ENCODE results near the gene ASF1B. TPM values are rescaled to one million over a fixed set of nuclear protein-coding genes. Genes with fewer than 3 reads are reported as not detected.

Gene ASF1B
- total and polyA plus RNA-seq, 5 donors from 2014 or later: 4.6 to 10.1 (median 8.6) TPM

DNA sequence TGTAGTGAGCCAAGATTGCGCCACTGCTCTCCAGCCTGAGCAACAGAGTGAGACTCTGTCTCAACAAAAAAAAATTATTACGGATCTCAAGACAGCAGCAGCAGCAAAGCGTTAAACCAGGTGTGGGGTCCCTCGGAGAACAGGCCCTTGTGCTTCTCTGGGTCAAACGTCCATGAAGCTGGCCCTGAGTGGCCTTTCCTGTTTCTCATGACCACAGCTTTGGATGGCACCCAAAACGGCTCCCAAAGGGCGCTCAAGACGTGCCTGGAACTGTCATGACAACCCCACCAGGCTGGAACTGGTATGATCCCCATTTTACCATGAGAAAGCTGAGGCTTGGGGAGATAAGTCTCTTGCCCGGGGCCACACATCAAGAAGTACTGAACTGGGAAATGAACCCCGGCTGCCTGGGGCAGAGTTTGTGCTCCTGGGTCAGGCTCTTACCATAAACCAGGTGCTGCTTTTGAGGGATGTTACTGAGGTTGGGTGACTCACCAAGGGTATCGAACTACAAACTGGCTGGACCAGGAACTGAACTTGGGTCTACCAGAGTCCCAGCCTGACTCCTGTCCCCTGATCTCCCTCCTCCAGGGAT is 34.2 kb downstream of the ASF1B start:
- H3K27me3 Mint-ChIP-seq: no peaks in the 10 kb centered on the region
- no peak overlapping the region for H3K27ac Mint-ChIP-seq
- H3K36me3 Mint-ChIP-seq: peaks cover 10% of the 10 kb centered on the region

DNA sequence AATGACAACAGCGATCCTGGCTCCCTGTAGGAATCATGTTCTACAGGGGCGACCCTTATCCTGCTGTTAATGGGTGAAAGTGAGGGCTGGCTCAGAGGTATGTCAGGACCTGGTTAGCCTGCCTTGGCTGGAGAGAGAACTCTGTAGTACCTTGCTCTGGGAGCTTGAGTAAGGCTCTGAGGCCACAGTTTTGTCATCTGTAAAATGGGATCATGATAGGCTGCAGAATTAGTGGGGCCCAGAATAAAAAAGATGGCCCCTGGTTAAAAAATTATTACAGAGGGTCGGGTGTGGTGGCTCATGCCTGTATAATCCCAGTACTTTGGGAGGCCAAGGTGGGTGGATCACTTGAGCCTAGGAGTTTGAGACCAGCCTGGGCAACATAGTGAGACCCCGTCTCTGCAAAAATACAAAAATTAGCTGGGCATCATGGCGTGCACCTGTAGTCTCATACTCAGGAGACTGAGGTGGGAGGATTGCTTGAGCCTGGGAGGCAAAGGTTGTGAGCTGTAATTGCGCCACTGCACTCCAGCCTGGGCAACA is 35.3 kb downstream of the ASF1B start:
- Mint-ChIP-seq H3K27ac (peak overlapping the region in 1 of 3 donors; percentile 56), H3K27me3 (no peaks in the 10 kb centered on the region), H3K4me3 (no peak overlapping the region), H3K36me3 (peaks cover 15% of the 10 kb centered on the region), H3K4me1 (peaks cover 0 to 3% (median 0%) of the 10 kb centered on the region in 4 donors), H3K9me3 (no peaks in the 10 kb centered on the region)
- ATAC-seq (ENCODE audit: low read depth in 2 of 2) (no peak), DNase-seq (no peak)
- H3K9me3 ChIP-seq (ENCODE audit: control insufficient read depth in 2 of 2, low read length in 2 of 2): no peaks in the 10 kb centered on the region
- no peak overlapping the region for H3K4me3 ChIP-seq (ENCODE audit: low read depth, low read length)
- no peaks in the 10 kb centered on the region for H3K4me1 ChIP-seq (ENCODE audit: control insufficient read depth, insufficient read depth, low read length, poor library complexity, severe bottlenecking)
- peaks cover 41% of the 10 kb centered on the region for H3K36me3 ChIP-seq (ENCODE audit: control insufficient read depth, insufficient read depth, low read length)
- H3K27ac ChIP-seq (ENCODE audit: insufficient read depth, low read length, poor library complexity, severe bottlenecking): no peak overlapping the region
- H3K27me3 ChIP-seq (ENCODE audit: control insufficient read depth, insufficient read depth, low read length): no peaks in the 10 kb centered on the region

More for the DNA sequence above, 34.2 kb downstream of the ASF1B start:
- no peaks in the 10 kb centered on the region for H3K4me1 ChIP-seq (ENCODE audit: control insufficient read depth, insufficient read depth, low read length, poor library complexity, severe bottlenecking)
- H3K4me3 ChIP-seq (ENCODE audit: low read depth, low read length): no peak overlapping the region
- H3K27me3 ChIP-seq (ENCODE audit: control insufficient read depth, insufficient read depth, low read length): no peaks in the 10 kb centered on the region
- DNase-seq (no peak), ATAC-seq (ENCODE audit: low read depth in 2 of 2) (no peak)
- Mint-ChIP-seq H3K4me1 (peaks cover 0 to 3% (median 0%) of the 10 kb centered on the region in 4 donors), H3K4me3 (no peak overlapping the region), H3K9me3 (no peaks in the 10 kb centered on the region)
- H3K9me3 ChIP-seq (ENCODE audit: control insufficient read depth in 2 of 2, low read length in 2 of 2): no peaks in the 10 kb centered on the region
- no peak overlapping the region for H3K27ac ChIP-seq (ENCODE audit: insufficient read depth, low read length, poor library complexity, severe bottlenecking)
- peaks cover 34% of the 10 kb centered on the region for H3K36me3 ChIP-seq (ENCODE audit: control insufficient read depth, insufficient read depth, low read length)

DNA sequence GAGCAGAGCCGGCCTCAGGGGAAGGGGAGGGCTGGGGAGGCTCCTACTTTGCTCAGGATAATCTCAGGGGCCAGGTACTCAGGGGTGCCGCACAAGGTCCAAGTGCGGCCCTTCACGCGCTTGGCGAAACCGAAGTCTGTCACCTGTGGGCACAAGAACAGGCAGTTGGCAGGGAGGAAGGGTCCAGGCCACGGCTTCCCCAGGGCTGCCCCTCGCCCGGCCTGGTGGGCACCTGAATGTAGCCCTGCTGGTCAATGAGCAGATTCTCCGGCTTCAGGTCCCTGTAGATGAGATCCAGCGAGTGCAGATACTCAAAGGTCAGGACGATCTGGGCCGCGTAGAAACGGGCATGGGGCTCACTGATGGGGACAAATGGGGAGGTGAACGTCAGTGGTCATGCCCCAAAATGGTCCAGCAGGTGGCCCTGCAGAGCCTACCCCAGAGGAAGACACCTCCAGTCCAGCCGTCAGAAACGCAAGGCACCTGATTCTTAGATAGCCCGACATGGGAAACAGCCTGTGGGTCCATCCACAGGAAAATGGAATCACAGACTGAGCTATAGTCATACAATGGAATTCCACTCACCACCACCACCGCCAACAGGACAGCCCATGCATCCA is 38.7 kb downstream of the ASF1B start:
- Mint-ChIP-seq H3K9me3 (peaks cover 0 to 8% (median 0%) of the 10 kb centered on the region in 7 donors), H3K4me1 (peaks cover 5 to 12% (median 7%) of the 10 kb centered on the region in 4 donors), H3K27ac (no peak overlapping the region), H3K4me3 (no peak overlapping the region), H3K27me3 (peaks cover 5% of the 10 kb centered on the region), H3K36me3 (peaks cover 15% of the 10 kb centered on the region)
- Histone ChIP-seq H3K4me3 (ENCODE audit: low read depth, low read length) (no peak overlapping the region), H3K27ac (ENCODE audit: insufficient read depth, low read length, poor library complexity, severe bottlenecking) (no peak overlapping the region), H3K9me3 (ENCODE audit: control insufficient read depth in 2 of 2, low read length in 2 of 2) (peaks cover 0 to 6% of the 10 kb centered on the region in 2 experiments), H3K36me3 (ENCODE audit: control insufficient read depth, insufficient read depth, low read length) (peaks cover 27% of the 10 kb centered on the region), H3K4me1 (ENCODE audit: control insufficient read depth, insufficient read depth, low read length, poor library complexity, severe bottlenecking) (no peaks in the 10 kb centered on the region), H3K27me3 (ENCODE audit: control insufficient read depth, insufficient read depth, low read length) (no peaks in the 10 kb centered on the region)
- ATAC-seq (ENCODE audit: low read depth in 2 of 2) (no peak), DNase-seq (no peak)

DNA sequence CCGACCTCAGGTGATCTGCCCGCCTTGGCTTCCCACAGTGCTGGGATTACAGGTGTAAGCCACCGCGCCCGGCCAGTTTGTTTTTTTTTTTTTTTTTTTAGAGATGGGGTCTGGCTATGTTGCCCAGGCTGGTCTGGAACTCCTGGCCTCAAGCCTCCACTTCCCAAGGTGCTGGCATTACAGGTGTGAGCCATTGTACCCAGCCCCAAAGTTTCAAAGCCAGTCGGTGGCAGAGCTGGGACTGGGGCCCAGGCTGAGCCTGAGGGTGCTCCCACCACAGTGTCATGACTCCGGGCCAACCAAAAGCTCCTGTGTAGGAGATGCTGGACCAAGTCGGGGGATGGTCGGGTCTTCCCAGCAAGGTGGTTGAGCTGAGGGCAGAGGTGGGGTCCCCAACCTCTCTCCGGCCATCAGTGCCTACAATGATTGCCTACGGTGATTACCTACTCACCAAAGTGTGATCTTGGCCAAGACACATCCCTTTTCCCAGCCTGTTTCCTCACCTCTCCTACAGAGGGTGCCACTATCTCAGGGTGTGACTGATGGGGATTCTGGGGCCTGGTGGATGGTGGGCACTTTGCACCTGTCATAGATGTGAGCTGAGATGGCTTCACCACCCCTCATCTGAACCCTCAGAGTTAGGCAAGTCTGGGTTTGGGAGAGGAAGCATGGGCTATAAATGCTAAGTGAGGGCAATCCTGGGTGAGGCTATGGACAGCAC is 40.0 kb downstream of the ASF1B start:
- Histone ChIP-seq H3K27me3 (ENCODE audit: control insufficient read depth, insufficient read depth, low read length) (no peaks in the 10 kb centered on the region), H3K27ac (ENCODE audit: insufficient read depth, low read length, poor library complexity, severe bottlenecking) (no peak overlapping the region), H3K4me1 (ENCODE audit: control insufficient read depth, insufficient read depth, low read length, poor library complexity, severe bottlenecking) (peaks cover 9% of the 10 kb centered on the region), H3K36me3 (ENCODE audit: control insufficient read depth, insufficient read depth, low read length) (peaks cover 22% of the 10 kb centered on the region), H3K9me3 (ENCODE audit: control insufficient read depth in 2 of 2, low read length in 2 of 2) (peaks cover 0 to 6% of the 10 kb centered on the region in 2 experiments), H3K4me3 (ENCODE audit: low read depth, low read length) (no peak overlapping the region)
- Mint-ChIP-seq H3K27me3 (peaks cover 12% of the 10 kb centered on the region), H3K36me3 (peaks cover 16% of the 10 kb centered on the region), H3K4me3 (no peak overlapping the region), H3K9me3 (peaks cover 0 to 8% (median 1%) of the 10 kb centered on the region in 7 donors), H3K4me1 (peaks cover 5 to 20% (median 13%) of the 10 kb centered on the region in 4 donors), H3K27ac (no peak overlapping the region)
- ATAC-seq (ENCODE audit: low read depth in 2 of 2): no peak
- DNase-seq: no peak

DNA sequence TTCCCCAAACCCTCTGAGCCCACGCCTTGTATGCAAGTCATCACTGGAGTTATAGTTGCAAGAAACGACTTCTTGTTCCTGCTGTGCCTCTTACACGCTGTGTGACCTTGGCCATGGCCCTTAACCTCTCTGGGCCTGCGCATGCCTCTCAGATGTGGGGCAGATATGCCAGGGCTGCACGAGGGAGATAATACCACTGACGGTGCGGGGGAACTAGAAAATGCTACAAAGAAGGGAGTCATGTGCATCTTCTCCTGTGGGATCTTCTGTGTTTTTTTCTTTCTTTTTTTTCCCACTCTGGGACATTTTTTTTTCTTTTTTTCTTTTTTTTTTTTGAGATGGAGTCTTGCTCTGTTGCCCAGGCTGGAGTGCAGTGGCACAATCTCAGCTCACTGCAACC is 41.5 kb downstream of the ASF1B start:
- H3K4me3 Mint-ChIP-seq: peak overlapping the region in 3 of 4 donors; percentile 29 to 86 (median 75)

DNA sequence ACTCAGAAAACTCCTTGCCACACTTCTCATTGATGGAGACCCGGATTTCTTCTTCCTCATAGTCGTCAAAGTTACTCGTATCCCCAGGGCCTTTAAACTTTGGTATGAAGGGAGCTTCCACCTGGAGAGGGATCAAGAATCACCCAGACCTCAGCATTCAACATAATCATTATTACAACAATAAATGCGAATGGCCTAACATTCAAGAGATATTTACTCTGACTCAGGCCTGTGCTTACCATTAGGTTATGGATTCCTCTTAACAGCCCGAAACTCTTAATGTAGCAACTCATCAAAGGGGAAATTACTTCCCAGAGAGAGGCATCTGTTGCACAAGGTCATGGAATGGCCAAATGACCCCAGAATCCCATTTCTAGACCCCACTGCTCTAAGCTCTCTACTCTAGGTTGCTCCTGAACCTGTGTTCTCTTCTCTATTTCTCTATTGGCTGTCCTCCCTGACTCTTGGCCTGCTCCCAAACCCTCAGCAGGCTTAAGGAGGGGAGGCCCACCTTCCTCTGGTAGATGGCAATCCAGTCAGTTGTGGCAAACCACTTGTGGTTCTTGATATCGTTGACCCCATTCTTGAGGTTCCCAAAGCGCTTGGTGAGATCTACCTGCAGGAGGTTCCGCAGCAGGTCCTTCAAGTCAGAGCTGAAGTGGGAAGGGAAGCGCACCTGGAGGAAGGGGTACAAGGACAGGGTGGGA is 43.1 kb downstream of the ASF1B start:
- Histone ChIP-seq H3K27ac (ENCODE audit: insufficient read depth, low read length, poor library complexity, severe bottlenecking) (no peak overlapping the region), H3K4me3 (ENCODE audit: low read depth, low read length) (no peak overlapping the region), H3K27me3 (ENCODE audit: control insufficient read depth, insufficient read depth, low read length) (no peaks in the 10 kb centered on the region), H3K4me1 (ENCODE audit: control insufficient read depth, insufficient read depth, low read length, poor library complexity, severe bottlenecking) (peaks cover 14% of the 10 kb centered on the region), H3K36me3 (ENCODE audit: control insufficient read depth, insufficient read depth, low read length) (peaks cover 13% of the 10 kb centered on the region), H3K9me3 (ENCODE audit: control insufficient read depth in 2 of 2, low read length in 2 of 2) (peaks cover 0 to 6% of the 10 kb centered on the region in 2 experiments)
- Mint-ChIP-seq H3K4me3 (peak overlapping the region; percentile 56 to 92 (median 78)), H3K36me3 (peaks cover 17% of the 10 kb centered on the region), H3K27ac (peak overlapping the region; percentile 23 to 58 (median 36)), H3K9me3 (peaks cover 0 to 8% (median 2%) of the 10 kb centered on the region in 7 donors), H3K4me1 (peaks cover 5 to 28% (median 19%) of the 10 kb centered on the region in 4 donors), H3K27me3 (peaks cover 15% of the 10 kb centered on the region)
- DNase-seq (no peak), ATAC-seq (ENCODE audit: low read depth in 2 of 2) (no peak)

More for the DNA sequence above, 41.5 kb downstream of the ASF1B start:
- Mint-ChIP-seq H3K4me1 (peaks cover 5 to 21% (median 15%) of the 10 kb centered on the region in 4 donors), H3K27ac (no peak overlapping the region), H3K9me3 (peaks cover 0 to 8% (median 2%) of the 10 kb centered on the region in 7 donors), H3K36me3 (peaks cover 13% of the 10 kb centered on the region), H3K27me3 (peaks cover 15% of the 10 kb centered on the region)
- Histone ChIP-seq H3K27me3 (ENCODE audit: control insufficient read depth, insufficient read depth, low read length) (no peaks in the 10 kb centered on the region), H3K4me1 (ENCODE audit: control insufficient read depth, insufficient read depth, low read length, poor library complexity, severe bottlenecking) (peaks cover 9% of the 10 kb centered on the region), H3K4me3 (ENCODE audit: low read depth, low read length) (no peak overlapping the region), H3K36me3 (ENCODE audit: control insufficient read depth, insufficient read depth, low read length) (peaks cover 13% of the 10 kb centered on the region), H3K9me3 (ENCODE audit: control insufficient read depth in 2 of 2, low read length in 2 of 2) (peaks cover 0 to 6% of the 10 kb centered on the region in 2 experiments), H3K27ac (ENCODE audit: insufficient read depth, low read length, poor library complexity, severe bottlenecking) (no peak overlapping the region)
- no peak for DNase-seq
- no peak for ATAC-seq (ENCODE audit: low read depth in 2 of 2)

DNA sequence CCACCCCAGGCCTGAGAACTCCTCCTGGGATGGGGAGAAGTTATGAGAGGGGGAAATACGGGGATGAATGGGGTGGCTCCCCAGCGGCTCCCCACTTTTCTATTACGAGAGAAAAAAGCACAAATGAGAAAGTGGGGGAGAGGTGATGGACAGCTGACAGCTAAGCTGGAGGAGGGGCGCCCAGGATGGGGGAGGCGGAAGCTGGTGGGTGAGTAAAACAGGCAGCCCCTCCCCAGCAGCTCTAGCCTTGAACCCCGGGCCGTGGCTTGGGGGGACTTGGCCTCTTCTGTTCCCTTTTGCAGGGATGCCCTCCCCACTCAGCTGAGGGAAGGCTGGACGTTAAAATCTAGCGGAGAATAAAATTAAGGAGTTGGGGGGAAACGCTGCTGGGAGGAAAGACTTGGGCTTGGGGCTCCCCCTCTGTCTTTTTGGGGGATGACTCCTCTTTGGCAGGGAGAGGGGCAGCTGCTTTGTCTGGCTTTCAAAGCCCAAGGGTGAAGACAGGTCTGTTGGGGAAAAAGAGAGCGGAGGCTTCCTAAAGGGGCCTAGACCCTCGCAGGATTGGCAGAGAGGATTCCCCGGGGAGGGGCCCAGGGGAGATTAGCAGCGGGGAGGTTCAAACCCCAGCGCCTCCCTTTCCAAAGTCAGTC is 44.5 kb downstream of the ASF1B start:
- Histone ChIP-seq H3K36me3 (ENCODE audit: control insufficient read depth, insufficient read depth, low read length) (peaks cover 6% of the 10 kb centered on the region), H3K27me3 (ENCODE audit: control insufficient read depth, insufficient read depth, low read length) (no peaks in the 10 kb centered on the region), H3K27ac (ENCODE audit: insufficient read depth, low read length, poor library complexity, severe bottlenecking) (peak overlapping the region; percentile 67), H3K4me1 (ENCODE audit: control insufficient read depth, insufficient read depth, low read length, poor library complexity, severe bottlenecking) (peaks cover 14% of the 10 kb centered on the region), H3K9me3 (ENCODE audit: control insufficient read depth in 2 of 2, low read length in 2 of 2) (peaks cover 0 to 6% of the 10 kb centered on the region in 2 experiments), H3K4me3 (ENCODE audit: low read depth, low read length) (peak overlapping the region; percentile 84)
- peak in 1 of 3 donors; percentile 77 for DNase-seq
- Mint-ChIP-seq H3K36me3 (peaks cover 11% of the 10 kb centered on the region), H3K4me3 (peak overlapping the region; percentile 94 to 100 (median 100)), H3K27me3 (peaks cover 15% of the 10 kb centered on the region), H3K9me3 (peaks cover 0 to 8% (median 2%) of the 10 kb centered on the region in 7 donors), H3K4me1 (peaks cover 5 to 33% (median 17%) of the 10 kb centered on the region in 4 donors), H3K27ac (peak overlapping the region; percentile 92 to 99 (median 99))
- peak in 1 of 2 donors; percentile 5 for ATAC-seq (ENCODE audit: low read depth in 2 of 2)
